HG02678 (cell line): Measurements from ENCODE around the gene ARHGAP12.
A peak's percentile ranks its signal among the peaks of the same experiment; 100 is the strongest.

ENCODE experiments used
- ATAC-seq: cut with Tn5 transposase; IDR thresholded peaks from one replicate; pipeline ENCODE4 v1.9.1; 2021; ENCODE audit warnings: mild to moderate bottlenecking, moderate library complexity; ENCODE audit not compliant: unreplicated experiment

The ARHGAP12 gene

DNA sequence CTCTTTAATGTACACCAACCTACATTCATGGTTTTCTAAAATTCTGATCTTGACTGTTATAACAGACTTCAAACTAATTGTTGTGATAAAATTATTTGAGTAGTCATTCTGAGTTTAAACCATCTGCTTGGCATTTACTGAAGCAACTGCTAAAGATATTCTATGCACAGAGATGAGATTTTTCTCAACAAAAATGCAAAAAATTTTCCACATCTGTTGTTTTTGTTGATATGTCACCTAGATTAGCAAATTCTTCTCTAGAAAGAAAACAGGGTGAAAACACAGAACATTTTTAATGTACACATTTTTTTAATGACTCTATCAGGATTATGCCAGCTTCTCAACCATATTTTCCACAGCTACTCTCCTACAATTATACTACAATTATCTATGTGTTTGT is 42.7 kb downstream of the ARHGAP12 start:
- no peak for ATAC-seq

DNA sequence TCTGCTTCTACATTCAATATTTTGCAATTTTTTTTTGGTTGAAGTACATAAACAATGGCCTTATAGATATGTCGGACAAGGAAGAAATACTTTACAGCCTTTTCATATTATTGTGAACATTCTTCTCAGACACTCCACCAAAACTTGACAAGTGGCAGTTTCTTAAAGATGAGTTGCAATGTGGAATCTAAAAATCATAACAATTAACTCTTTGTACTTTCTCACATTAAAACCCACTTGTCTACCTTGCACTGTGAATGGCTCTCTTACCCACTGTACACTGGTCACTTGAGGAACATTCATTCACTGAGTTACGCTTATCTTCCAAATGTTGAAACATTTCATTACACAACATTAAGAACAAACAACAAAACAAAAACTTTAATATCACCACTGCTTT is 44.2 kb downstream of the ARHGAP12 start:
- ATAC-seq: no peak

DNA sequence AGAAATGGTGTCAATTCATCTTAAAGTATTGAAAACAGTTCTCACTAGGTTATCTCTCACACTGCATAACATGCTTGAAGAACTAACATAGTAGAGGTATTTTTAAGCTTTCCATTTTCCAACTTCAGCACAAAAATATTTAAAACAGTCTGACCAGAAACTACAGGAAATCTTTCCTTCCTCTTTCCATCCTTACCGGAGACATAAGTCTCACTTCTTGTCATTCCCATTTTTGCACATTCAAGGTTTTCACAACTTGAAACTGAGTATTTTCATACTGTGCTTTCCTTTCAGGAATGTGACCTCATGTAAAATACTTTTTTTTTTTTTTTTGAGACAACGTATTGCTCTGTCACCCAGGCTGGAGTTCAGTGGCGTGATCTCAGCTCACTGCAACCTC is 45.2 kb downstream of the ARHGAP12 start:
- ATAC-seq: no peak

DNA sequence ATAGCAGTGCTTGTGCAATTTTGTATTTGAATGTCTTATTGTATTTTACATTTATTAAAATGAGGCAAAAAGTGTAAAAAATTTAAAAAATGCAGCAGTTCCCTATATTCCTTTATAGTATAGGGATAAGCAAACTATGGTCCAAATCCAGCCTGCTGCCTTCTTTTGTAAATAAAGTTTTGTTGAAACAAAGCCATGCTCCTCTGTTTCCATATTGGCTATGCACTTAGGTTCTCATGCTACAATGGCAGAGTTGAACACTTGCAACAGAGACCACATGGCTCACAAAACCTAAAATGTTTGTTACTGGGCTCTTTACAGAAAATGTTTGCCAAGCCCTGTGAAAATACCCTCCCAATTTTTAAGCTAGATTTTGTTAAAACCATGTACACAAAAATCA is 50.1 kb downstream of the ARHGAP12 start:
- no peak for ATAC-seq

DNA sequence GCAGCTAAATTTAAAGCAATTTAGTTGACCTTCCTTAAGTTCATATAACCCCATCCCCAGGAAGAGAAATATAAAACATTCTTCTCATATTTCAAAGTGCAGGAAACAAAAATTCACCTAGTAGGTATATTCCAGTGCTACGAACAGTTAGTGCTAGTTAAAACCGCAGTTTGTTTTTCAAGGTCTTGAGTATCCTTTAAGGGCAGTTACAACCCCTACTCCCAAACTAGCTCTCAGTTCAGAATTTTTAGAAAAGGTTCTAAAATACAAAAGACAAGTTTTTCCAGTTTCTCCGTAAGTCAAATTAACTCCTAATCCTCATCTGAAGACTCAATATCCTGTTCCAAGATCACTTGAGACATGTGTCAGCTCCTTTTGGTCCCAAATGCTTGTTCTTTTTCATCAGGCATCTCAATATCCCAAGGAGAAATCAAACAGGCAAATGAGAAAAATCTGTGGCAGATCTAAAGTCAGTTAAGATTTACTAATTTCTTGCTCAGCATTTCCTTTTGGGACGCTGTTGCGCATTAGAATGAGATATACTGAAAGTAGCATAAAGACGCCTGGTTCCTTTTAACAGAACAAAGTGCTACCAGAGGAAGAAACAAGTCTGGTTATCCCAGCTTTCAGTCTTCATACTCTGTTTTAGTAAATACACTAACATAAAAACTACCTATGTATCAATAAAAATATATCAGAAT is 51.8 kb downstream of the ARHGAP12 start:
- ATAC-seq: no peak

DNA sequence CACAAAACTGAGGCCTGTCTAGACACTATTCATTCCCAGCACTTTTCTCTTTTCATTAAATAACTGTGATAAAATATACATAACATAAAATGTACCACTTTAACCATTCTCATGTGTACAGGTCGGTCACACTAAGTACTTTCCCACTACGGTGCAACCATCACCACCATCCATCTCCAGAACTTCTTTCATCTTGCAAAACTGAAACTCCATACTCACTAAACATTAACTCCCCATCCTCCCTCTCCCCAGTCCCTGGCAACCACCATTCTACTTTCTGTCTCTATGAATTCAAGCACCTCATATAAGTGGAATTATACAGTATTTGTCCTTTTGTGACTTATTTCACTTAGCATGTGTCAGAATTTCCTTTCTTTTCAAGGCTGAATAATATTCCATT is 53.0 kb downstream of the ARHGAP12 start:
- peak; percentile 85 for ATAC-seq

DNA sequence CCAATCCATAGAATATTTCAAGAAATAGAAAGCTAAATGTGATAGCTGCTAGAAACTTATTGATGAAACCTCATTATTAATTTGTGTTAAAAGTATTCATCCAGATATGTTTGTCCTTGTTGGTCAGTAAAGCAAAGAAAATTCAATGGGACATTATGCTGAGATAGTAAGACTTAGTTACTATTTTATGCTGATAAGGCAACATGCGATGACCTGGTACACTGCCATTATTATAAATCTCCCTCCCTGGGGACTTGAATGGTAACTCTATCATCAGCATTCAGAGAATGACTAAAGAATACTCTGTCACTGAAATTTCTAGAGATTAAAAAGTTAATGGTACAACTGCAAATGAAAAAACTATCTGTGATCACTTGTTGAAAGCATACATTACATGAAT is 54.9 kb downstream of the ARHGAP12 start:
- ATAC-seq: no peak

DNA sequence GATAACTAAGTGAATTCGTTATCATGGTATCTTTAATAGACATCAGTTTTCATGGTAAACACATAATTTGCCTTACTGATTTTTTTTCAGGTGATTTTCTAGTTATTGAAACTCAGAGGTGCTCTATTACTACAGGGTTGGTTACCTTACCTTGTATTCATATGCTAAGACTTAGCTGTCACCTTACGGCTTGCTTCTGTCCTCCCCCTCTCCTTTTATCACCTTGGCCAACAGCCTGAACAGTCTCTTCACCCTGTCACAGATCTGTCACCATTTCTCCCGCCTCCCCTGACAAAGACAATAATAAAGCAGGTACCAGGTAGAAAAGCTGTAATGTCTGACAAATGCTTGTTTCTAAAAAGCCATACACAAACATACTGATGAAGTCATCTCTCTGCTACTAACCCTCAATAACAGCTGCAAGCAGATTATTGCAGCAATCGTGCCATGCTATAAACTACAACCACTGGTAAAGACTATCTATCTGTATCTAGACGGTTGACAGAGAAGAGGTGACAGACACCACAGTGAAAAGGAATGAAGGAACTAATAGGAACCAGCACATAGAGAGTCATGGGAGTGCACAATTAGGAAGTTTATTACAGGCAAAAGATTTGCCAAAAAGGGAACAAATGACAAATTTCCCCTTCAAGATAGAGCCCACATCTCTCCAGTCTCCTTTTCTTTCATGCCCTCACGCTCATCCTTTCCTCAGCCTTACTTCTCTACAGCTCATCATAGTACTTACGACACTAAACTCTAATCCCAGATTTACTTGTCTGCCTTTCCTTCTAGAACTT is 57.2 kb downstream of the ARHGAP12 start:
- no peak for ATAC-seq

DNA sequence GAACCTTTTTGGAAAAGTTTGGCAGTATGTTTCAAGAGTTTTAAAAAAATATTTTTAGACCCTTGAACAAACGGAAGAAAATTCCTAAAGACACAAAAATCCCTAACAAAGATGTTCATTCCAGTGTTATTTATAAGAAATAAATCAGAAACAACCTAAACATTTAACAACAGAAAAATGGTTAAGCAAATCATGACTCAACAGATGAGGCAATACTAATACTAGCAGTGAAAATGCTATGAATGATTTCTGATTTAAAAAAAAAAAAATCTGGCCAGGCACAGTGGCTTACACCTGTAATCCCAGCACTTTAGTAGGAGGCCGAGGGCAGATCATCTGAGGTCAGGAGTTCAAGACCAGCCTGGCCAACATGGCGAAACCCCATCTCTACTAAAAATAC is 61.0 kb downstream of the ARHGAP12 start:
- ATAC-seq: no peak

DNA sequence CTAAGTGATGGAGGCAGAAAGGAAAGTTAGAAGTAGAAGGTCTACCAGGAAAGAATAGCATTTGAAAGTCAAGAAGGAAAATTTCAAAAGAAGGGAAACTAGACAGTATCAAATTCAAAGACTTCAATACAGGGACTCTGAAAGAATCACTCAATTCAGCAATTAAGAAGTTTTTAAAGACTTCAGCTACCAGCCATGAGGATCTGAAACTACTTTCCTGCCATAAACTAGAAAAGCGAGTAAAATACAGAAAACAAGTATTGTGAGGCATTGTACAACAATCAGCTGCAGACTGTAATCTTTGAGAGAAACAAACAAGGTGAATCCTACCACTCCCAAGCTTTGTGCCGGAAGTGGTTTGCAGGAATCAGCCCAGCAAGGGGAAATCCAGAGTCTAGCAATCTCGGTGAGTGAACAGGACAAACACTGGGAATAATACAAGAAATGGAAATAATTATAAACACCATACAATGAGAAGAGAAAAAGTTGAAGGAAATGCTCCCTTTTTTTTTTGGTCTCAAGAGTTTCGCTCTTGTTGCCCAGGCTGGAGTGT is 62.4 kb downstream of the ARHGAP12 start:
- no peak for ATAC-seq

DNA sequence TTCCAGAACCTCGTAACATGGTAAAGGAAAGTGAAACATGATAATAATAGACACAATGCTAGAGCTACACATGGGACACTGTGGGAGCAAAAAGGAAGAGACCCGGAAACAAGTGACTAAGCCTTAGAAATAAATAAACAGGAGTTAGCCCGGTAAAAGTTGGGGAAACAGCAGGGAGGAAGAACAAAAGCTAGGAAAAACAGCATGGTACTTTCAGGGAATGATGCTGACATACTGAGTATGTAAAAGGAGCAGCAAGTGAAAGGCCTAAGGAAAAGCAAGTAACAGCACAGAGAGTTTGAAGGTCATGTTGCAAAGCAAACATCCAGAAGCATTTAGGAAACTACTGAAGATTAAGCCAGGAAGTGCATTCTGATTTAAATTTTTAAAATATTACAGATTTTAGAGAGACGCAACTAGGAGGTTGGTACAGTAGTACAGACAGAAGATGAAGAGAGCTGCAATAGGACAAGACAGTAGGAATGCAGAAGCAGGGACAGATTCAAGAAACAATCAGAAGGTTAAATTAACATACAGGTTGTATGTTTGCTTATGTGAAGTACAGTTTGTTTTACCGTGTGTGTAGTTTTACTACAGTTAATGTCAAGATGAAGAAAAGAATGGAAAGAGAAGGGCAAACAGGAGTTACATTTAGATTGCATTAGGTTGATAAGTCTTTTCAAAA is 63.7 kb downstream of the ARHGAP12 start:
- no peak for ATAC-seq

DNA sequence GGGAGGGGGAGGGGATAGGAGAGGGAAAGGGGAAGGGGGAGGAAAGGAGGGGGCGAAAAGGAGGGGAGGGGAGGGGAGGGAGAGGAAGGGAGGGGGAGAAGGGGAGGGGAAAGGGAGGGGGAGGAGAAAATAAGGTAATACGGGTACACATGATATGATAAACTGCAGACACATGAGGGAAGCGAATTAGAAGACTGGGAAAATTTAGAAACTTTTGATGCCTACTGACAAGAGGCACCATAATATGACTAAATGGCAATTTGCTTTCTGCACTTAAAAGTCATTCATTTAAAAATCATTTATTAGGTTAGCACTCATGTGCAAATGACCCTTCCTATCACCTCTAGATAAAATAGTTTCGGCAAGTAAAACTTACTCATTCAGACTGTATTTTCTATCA is 73.6 kb downstream of the ARHGAP12 start:
- no peak for ATAC-seq

DNA sequence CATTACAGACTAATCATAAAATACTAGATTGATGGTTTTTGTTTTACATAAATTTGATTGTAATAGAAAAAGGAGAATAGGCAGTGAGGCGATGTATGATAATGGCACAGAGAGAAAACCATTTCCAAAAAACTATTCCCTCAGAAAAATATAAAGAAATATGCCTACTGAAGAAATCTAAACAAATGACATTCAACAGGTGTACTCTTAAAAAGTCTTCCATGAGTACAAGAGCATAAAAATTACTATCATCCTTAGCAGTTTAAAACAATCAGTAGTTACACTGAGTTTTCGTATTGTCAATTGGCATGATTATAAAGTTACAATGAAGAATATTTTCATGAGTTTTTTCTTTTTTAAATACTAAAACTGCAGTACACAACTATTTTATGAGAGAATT is 75.0 kb downstream of the ARHGAP12 start:
- no peak for ATAC-seq

DNA sequence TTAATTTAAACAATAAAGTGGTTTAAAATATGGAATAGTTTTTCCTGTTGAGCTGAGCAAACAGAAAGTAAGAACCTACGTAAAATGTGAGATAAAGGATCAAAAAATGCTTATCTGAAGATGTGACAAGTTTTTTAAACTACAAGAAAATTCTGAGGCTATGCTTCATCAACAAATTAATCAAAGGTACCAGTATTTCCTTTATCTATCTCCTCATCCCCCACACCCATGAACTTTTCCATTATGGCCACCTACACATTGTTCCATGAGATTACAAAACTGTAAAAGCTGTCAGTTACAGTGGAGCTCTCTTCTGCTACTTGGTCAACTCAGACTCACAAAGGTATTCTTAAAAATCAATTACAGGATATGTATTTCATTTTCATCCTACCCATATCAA is 77.4 kb downstream of the ARHGAP12 start:
- no peak for ATAC-seq

DNA sequence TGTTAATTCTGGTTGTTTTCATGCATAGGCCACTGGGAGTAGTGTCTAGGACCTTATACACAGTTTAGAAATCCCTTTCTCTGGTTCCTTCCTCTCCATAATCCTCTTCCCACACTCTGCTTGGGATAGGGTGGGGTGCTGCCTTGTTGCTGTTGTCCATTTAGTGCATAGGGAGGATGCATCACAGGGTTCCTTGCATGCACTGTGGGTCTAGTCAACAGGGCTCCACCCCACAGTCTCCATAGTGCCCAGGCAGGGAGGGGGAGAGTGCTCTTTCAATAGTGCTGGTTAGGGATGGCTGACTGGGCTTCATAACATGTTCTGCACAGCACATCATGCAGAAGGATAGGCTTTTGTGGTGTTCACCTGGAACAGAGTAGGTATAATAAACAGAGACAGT is 81.1 kb downstream of the ARHGAP12 start:
- no peak for ATAC-seq

DNA sequence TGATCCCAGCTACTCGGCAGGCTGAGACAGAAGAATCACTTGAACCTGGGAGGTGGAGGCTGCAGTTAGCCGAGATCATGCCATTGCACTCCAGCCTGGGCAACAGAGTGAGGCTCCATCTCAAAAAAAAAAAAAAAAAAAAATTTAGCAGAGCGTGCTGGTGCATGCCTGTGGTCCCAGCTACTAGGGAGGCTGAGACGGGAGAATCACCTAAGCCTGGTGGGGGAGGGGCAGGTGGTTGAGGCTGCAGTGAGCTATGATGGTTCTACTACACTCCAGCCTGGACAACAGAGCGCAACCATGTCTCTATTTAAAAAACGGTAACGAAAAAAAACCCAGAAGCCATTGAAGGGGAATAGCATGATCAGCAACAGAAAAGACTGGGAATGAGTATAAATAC is 89.9 kb downstream of the ARHGAP12 start:
- no peak for ATAC-seq

DNA sequence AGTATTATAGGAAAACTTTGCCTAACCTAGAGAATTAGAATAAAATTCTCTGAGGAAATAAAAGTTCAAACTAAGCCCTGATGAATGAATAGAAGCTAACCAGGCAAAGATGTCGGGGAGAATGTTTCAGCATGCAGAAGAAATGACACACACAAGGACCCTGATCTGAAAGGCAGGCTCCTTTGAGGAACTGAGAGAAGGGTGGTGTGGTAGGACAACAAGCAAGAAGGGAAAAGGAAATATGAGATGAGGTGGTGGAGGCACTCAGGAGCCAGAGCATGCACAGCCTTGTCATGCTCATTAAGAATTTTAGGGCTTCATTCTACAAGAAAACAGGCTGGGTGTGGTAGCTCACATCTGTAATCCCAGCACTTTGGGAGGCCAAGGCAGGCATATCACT is 90.6 kb downstream of the ARHGAP12 start:
- ATAC-seq: no peak

DNA sequence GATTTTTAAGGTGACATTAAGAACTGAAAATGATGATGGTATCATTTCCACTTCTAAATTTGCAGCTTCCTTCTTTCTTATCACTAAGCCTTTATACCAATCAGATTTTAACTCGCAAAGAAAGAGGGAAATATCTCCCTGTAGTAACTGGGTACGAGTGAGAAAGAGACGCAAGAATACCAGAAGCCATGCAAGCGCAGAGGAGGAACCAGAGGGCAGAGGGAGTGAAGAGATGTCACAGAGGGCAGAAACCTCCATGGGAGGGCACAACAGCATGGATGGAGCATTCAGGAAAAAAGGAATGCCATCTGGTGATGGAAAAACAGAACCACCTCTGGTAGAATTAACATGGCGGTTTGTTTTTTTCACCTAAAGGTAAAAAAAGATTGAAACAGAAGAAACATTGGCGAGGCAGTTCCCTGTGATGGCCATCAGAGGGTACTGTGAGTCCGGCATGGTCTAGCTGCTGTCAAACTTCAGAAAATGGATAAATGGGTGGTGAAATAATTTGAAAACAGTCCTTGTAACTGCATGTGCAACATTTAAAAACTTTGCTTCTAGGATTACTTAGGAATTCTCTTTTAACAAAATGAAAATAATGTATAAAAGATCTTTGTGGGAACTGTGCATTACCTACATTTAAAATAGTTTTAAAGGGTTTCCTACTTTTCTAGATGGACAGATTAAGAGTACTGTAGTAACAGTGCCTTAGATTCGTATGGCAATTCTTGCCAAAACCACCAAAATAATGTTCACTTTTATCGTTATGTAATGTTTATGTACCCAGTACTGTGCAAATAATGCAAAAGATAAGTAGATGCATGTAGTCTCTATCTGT is 91.8 kb downstream of the ARHGAP12 start:
- ATAC-seq: no peak

DNA sequence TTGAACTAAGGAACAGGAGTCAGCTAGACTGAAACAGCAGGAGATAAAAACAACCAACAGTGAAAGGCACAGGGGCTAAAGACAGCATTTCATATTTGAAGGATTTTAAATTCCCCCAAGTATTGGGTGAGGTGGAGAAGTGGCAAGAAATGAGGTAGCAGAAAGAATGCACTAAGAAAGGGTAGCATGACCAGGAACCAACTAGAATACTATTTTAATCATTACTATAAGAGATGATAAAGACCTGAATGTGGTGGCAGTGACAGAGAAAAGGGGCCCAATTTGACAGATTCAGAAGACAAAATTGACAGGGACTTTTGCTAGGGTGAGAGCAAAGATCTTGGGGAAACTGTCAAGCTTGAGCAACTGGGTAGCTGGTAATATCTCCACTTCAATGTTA is 94.9 kb downstream of the ARHGAP12 start:
- no peak for ATAC-seq

DNA sequence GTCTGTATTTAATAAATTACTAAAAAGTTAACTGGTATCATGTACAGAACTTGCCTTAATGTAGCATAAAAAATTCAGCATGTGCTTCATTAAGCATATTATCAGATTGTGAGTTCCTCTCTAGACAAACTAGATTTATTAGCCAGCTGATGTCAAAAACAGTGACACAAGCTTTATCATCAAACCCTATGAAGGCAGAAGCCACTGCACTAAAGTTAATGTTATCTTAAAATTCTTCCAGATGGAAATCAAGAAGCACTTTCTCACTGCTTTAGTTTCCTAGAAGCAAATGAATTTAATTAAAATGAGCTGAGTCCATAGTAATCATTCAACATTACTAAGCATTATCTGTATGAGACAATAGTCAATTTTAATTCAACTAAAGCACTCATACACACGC is 96.4 kb downstream of the ARHGAP12 start:
- ATAC-seq: no peak

DNA sequence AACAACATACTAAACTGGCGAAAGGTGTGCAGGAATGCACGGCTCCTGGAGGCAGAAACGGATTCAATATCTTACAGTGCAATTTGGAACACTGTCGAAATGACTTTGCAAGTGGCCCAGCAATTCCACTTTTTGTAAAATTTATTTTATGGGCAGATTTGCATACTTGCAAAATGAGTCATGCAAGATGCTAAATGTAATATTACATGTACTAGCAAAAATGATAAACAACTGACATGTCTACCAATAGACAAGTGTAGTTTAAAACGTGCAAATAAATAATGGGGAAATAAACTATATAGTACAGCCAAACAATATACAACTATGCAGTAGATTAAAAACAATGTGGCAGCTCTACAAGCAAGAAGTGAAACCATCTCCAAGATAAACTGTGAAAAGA is 97.7 kb downstream of the ARHGAP12 start:
- no peak for ATAC-seq
